ENCODE measurements around the gene HDAC9.

Gene HDAC9

DNA sequence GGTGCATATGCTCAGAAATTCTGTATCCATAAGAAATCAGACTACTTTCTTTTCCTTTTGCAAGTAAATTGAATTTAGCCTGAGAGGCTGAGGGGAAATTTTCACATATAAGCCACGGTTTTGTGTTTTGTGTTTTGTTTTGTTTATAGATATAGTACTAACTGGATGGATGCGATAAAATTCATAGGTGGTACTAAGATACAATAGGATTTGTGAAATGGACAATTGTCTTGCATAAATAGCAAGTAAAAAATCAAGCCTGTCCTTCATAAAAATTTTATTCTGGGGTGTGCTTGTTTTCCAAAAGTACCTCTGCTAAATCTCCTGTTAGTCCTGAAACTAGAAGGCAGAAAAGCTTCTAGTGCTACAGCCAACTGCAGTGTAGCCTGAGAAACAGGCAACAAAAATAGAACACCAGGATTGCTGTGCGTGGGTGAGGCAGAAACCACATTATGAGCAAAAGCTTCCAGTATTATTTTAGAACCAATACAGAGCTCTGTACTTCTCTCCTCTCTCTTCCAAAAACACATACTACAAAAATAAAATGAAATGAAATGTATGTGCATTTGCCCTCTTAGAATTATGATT, 634 bp upstream of the HDAC9 start:
- DNase-seq: no peak

DNA sequence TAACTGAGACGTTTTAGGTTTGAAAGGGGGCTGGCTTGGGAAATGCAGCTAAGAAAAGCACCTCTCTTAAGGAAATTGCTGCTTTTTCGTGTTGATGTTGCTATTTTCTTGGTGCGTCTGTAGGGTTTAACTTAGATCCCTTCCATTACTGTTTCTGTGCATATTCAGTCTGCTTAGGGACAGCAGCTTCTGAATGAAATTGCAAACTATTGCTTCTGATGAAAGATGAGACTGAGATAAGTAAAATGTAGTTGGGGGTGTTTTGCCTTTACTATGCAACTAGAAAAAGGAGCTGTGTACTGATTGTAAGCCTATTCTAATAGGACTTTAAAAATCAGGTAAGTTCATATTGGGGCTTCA, 772 bp downstream of the HDAC9 start:
- no peak for DNase-seq

DNA sequence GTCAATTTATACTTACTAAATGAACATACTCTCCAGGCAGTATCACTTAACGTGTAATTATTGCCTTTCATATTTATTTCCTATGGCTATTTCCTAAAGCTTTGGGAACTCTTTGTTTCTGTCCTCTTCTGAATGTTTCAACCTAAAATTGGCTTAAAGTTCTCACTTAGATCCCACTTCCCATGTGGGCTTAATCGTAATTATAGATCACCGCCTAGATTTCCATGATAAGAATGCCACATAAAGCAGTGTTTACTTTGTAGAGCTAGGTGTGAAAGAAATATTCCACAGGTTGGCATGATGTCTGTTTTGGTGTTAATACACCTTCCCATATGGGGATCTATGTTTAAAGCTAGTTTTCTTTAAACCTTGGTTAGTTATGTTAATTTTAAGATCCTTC, 1.5 kb downstream of the HDAC9 start:
- DNase-seq: no peak

DNA sequence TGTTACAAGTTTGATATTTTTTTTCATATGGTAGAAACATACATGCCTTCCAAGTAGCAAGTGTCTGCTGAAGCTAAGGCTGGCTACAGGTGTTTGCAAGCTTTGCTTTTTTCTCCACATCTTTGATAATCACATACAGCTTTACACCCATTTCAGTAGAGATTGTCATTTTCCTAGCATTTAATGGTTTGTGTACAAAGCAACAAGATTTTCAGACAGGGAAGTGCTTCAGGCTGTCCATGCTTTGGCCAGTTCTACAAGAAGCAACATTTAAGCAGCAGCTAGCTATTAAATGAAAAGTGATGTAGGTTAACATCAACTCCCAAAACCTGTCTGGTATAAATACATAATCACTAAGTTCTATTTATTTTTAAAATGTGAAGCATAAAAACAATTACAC, 2.3 kb downstream of the HDAC9 start:
- no peak for DNase-seq

DNA sequence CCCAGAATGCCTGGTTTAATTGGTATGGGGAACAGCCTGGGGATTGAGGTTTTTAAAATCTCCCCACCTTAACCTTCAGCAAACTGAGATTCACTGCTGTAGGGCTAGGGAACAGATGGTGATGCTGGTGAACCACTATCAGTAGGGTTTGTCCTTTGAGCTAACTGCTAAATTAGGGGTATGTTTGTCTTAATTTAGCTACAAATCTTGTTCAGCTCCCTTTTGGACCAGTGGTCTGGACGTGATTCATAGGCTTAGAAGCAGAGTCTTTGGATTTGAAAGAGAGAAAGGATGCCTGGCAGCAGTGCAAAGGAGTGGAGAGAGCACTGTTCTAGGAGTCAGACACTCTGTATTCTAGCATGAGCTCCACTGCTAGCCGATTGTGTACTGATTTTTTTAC, 2.8 kb downstream of the HDAC9 start:
- no peak for DNase-seq

DNA sequence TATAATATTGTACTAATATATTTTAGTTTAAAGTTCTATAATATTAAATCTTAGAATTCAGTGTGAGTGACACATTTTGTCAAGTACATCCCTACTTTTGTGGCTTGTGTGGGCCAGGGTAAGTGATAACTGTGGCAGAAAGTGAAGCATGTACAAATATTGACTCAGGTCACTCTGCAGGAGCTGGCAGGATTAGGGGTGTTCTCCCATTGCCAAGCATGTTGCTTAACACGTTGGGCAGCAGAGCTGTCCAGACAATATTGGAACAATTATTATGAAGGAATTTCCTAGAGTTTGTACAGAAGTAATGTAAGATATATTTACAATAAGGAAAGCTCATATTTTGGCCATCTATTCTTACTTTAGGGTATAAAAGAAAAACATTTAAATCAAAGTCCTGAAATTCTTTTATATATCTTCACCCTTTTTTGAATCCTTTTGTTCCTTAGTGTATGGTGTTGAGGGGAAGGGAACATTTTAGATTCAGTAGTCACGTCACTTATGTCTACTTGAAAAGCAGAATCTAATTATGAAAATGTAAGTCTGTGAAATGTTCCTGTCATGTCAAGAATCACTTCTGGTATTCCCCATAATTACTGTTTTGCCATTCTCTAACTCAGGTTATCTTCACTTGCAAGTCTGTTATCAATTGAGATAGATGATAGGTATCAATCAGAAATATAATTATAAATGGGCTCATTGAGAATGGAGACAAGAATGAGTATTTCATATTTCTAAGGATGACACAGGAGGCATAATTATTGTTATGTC, 4.0 kb downstream of the HDAC9 start:
- DNase-seq: no peak

DNA sequence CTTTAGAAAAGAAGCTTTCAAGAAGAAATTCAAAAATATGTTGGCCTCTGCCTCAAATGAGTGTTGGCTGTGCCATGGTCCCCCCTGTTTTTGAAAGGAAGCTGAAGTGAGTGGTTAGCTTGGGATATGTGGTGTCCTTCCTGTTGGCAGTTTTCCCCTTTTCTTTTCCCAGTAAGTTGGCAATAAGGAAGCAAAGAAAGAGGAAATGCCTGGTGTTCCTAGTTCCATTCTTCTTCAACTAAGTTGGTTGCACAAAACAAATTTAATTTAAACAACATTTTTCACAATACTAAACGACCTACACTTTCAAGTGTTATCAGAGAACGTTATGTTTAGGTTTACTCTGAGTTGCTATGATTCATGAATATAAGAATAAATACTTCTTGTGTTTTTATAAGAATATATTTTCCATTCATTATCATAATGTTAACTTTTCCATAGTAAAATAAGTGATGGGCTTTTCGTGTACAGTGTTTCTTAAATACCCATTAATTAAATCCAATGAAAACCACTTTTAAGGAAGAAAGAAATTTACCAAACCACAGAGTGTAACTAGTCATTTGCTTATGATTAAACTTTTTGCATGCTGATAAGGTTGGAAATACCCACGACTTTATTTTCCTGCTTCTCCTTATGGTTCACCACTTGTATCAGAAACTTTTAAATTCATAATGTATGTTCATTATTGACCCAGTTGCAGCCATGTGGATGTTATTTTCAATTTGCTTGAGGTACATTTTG, 7.7 kb downstream of the HDAC9 start:
- no peak for DNase-seq

DNA sequence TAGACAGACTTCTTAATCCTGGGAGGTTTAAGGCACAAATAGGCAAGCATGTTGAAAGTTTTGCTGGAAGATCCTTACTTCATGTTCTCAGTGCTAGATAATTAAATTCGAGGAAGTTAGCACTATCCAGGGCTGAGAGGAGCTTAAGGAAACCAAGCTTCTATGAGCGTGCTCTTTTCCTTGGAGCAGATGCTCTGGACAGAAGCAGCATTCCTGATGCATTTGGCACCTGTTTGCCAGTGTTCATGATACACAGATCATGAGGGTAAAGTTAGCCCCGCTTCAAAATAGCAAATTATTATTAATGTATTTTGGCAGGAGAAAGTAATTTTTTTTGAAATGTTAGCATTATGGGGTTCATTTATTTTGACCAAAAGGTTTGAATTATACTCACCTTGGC, 9.4 kb downstream of the HDAC9 start:
- DNase-seq: no peak

DNA sequence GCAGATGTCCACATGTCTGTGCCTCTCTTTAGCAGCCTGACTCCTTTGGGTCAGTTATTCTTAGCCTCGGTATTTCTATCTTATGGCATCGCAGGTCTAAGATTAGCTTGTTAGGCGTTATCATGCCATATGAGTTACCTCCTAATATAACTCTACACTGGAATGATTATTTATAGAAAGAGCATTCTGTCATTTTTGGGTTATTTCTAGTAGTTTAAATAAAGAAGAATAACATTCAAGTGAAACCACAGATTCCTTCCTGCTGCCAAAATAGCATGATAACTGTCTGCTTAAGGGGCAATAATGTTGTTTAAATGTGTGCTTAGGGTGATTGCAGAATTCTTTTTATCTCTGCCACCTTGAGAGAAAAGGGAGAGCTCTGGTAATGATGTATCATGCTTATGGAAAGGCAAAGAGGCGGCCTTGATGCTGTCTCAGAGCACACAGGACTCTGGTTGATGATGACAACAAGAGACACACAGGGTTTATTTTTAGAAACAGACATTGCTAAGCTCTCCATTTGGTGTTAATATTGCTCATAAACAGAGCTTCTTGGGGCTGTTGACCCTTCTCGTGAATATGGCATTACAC, 10.4 kb downstream of the HDAC9 start:
- DNase-seq: no peak

DNA sequence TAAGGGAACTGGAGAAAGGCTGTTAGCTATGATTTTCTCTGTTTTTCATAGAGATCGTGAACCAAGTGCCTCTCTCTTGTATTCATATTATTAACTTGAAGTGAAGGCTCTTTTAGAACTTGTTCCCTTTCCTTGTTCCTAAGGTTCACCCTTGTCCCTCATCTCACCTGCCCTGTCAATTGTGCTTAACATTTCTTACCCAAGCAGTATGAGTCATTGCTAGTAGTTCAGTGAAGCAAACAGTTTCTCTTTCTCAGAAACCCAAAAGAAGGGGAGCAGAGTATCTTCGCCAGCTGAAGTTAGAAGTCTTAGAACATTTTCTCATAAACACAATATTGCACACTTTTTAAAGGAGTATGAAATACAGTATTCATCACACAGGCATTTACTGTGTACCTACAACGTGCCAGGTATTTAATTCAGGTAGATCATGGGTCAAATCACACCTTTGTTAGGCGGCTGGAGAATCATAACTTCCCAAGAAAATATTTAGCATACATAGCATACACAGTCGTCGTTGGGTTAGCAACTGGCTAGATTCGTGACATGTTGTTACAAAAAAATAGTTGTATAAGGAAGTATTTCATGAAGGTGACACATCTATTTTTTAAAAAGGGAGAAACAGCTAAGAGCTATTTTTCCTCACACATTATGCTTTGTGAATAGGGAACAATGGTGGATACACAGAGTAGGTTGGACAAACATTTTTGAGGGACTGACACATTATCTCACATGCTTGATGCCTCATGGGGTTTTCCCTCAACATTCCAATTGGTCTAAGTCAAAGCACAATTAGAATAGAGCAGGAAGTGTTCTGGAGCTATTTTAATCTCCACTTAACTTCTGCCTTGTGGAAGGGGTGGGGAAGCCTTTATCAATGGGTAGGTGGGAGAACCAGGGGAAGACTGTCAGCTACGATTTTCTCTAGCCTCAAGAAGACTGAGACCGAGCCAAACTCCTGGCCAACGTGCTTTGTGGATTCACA, 13.2 kb downstream of the HDAC9 start:
- DNase-seq: no peak

DNA sequence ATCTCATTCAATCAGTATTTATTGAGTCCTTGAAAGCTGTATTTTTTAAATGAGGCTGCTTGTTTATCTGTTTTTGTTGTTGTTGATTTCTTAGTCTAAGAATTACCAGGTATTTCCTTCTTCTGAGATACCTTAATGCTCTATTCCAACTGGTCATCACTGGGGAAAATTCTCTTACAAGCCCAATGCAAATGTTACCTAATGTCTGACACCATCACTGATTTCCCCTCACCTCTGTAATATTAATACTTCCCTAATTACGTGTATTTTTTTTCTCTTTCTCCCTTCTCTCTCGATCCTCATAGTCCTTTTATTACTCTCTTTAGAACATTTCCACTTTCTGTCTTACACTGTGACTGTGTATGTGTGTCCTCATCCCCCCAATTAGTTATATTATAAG, 13.9 kb downstream of the HDAC9 start:
- no peak for DNase-seq

DNA sequence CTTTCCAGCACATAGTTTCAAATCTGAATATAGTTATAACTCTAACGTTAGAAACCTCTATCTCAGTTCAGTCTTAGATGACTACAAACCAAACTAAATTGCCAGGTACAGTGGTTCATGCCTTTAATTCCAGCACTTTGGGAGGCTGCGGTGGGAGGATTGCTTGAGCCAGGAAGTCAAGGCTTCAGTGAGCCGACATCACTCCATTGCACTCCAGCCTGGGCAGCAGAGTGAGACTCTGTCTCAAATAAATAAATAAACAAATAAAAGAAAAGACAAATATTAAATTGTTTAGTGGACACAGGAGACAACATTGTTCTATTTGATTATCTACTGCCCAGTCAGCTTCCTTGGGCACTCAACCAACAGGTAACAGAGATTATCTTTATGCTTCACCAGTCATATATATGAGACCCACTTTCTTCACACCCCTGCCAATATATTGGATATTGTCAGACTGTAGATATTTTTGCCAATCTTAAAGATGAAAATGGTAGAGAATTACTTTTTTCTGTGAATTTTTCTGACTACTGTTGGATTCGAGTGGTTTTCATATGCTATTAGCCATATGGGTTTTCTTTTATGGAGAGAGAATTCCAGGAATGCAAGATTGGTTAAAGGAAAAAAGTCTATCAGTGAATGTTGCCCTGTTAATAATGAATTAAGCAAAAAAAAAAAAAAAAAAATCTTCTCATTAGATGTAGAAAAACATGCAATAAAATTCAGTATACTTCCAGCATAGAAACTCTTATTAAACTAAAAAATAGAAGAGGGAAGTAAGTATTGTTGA, 16.0 kb downstream of the HDAC9 start:
- DNase-seq: no peak

DNA sequence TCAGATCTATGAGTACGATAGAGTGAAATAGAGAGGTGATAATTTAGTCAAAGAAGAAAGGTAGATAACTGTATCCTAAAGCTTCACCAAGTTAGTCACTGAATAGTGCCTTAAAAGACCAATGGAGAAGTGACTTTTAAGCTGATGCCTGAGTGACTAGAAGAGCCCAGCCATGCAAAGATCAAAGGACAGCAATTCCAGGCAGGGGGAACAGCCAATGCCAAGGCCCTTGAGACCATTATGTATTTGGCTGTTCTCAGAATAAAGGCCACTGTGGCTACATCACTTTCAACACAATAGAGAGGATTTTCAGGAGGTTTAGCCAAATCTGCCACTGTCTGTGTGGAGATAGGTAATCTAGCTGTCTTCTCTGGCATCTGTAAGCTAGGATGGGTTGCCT, 17.8 kb downstream of the HDAC9 start:
- no peak for DNase-seq

DNA sequence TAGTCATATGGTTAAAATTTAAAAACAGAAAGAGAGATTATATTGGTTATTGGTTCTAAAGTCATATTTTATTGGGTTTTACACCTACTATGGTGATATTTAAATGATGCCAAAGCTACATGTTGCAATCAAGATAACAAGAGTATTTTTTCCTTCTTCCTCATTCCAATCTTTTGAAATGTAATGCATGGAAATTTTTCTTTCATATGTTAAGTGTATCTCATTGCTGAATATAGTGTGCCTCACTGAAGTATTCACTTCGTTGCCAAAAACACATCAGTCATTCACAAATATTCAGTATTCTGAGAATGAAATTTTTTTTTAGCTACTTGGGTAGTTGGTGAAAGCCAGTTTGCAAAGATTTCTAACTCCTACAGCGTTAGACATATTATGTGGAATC, 19.5 kb downstream of the HDAC9 start:
- DNase-seq: no peak

DNA sequence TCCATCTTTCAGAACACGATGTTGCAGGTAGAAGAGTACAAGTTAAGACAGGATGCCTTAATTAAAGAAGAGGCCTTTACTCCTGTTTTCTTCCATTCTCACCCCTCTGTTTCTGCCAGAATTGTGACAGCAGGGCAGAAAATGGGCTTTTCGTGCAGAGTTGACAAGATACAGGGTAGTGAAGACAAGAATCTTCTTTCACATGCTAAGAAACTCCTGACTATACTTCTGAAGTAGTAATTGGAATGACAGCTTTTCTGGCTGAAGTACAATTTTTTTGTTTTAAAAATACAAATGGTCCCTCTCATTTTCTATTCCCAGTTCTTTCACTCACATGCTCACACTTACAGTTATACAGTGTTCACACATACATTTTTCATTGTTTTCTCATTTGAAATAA, 22.1 kb downstream of the HDAC9 start:
- no peak for DNase-seq

DNA sequence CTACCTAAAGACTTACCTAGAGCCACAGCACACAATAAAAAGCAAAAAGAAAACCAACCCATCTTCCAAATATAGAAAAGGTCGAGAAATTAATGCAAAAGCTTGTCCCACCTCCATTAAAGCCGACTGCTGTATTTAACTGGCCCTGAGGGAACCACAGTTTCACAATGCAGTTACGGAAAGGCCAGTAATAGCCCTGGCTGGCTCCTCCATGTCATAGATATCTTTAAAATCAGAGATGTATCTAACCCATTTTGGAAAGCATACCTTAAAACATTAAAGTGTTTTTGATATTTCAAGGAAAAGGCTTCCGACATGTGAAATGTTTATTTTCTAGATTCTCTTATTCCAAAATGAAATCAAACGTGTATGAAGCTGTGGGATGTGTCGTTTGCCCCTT, 23.0 kb downstream of the HDAC9 start:
- DNase-seq: no peak

DNA sequence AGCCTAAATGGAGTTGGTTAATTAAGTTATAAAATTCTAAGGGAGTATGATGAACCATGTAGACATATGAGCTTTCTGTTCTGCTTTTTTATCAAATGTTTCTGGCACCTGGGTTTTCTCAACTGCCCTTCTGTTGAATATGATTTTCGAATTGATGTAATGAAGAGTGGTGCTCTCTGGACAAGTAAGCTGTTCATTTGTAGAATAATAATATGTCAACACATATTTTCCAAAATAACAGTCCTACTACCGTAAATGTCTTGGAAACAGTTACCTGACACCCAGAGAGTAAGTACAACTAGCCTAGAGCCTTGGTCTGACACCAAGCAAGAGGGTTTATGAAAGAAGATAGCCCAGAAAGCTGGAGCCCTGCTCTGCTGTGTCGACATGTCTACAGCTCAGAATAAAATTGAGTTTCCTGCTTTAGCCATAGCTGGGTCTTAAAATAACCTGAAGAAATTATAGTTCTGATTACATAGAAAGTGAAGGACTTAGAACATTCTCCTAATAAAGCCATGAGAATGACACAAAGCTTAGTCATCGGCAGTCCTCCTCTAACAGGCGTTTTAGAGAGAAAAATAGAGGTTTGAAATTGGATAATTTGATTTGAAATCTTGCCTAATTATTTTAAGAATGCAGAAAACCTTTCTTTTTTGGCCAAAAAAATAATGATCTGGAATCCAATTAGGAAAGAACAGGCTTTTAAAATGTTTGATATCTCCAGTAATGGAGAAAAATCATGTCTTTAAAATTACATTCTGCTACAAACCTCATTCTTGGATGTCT, 25.1 kb downstream of the HDAC9 start:
- no peak for DNase-seq

DNA sequence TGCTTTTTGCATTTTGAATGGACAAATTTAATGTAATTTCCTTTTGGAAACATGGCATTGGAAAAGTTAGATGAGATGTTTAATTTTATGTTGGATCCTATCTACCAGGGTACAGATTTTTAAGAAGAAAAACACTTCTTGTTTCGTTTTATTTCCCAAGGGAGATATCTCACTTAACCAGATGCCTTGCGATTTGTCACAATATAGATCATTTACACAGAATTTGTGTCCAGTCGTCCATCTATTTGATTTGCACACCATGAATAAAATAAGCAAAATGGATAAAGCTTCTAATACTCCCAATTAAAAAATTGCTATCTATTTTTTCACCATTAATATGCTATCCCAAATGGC, 25.7 kb downstream of the HDAC9 start:
- DNase-seq: no peak

DNA sequence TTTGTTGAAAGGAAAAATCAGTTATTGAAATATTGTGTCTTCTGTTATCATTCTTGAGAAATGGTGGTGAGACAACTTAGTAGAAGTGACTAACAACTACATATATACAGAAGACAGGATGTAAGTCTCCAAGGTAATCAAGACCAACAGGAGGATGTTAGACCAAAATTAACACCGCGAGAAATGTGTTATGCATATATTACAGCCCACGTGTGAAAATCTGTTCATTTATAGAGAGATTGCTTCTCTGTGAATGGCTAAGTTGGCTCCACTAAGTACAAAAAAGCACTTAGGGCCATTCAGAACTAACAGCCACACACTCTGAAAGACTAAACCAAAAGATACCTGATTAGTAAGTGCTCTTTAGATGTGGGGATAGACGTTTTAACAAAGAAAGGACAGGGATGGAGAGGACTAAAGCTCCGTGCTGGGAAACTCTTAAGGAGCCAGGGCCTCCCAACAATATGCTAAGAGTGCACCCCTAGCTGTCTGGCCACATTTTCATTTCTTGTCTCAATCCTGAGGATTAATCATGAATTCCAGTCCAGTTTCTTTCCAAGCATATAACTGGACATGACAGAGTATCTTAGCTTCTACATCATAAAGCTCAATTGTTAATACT, 26.5 kb downstream of the HDAC9 start:
- no peak for DNase-seq

DNA sequence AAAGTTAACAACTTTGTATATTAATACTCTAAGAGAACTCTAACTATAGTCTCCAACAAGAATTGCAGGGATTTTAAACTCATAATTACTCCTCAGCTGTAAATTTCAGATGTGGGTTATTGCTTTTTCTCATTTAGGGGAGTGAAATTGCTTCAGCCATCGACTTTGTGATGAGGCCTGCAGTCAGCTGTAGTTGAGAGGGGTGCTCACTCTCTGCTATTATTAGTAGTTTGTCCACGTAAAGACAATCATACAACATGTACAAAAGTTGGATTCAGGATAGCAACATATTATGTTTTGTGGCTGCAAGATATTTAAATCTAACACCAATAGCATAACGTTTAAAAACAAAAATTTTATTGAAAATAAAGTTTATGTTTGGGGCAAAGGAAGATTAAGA, 28.7 kb downstream of the HDAC9 start:
- DNase-seq: no peak

Data from NCI-H1694 treated with DMSO at 0.1 percent for 48 hours (cell line).